Tibial nerve (tissue), 4 donors: ENCODE data around the gene NPEPL1. TPM values are rescaled to one million over a fixed set of nuclear protein-coding genes. Genes with fewer than 3 reads are reported as not detected.

Experiments used
- DNase-seq, 2 donors: peaks; one replicate each; pipeline ENCODE4 v3.0.0-alpha.2; 2019; ENCODE audit warnings: low spot score in 2 of 2
- H3K27ac ChIP-seq, 4 donors: fragments of 200-600 bp; sonication (generic) in 3 of 4; one replicate each; pipeline ENCODE4 v1.5.1; 2017 to 2019; ENCODE audit warnings: mild to moderate bottlenecking in 1 of 4
- H3K27me3 ChIP-seq, 2 donors: fragments of 200-600 bp; sonication (generic) in 1 of 2; one replicate each; pipeline versions ENCODE4 v1.5.1 to v1.6.0; 2017 to 2019
- H3K36me3 ChIP-seq, 3 donors: fragments of 200-600 bp; sonication (generic); one replicate each; pipeline ENCODE4 v1.5.1; 2018 to 2019
- H3K4me1 ChIP-seq, 4 donors: fragments of 200-600 bp; sonication (generic) in 3 of 4; one replicate each; pipeline ENCODE4 v1.5.1; 2017 to 2019
- H3K4me3 ChIP-seq, 4 donors: fragments of 200-600 bp; sonication (generic) in 3 of 4; one replicate each; pipeline ENCODE4 v1.5.1; 2017 to 2019; ENCODE audit warnings: mild to moderate bottlenecking in 1 of 4, moderate library complexity in 1 of 4
- H3K9me3 ChIP-seq, 4 donors: fragments of 200-600 bp; sonication (generic) in 3 of 4; one replicate each; pipeline ENCODE4 v1.5.1; 2017 to 2019
- CTCF ChIP-seq, 5 experiments: fragments of 200-600 bp in 3 of 5; fragments of 450-650 bp in 2 of 5; sonication (generic) in 3 of 5; IDR thresholded peaks; one replicate each; pipeline ENCODE4 v1.5.1; 2016 to 2019; ENCODE audit warnings: antibody characterized with exemption in 5 of 5, mild to moderate bottlenecking in 3 of 5, moderate library complexity in 2 of 5
- EP300 ChIP-seq, 2 donors: sonication (generic); formaldehyde crosslinking; IDR thresholded peaks; one replicate each; pipeline ENCODE4 v1.6.1; 2017; ENCODE audit warnings: antibody characterized with exemption in 2 of 2, mild to moderate bottlenecking in 1 of 2
- POLR2A ChIP-seq, 2 donors: fragments of 450-650 bp; IDR thresholded peaks; one replicate each; pipeline ENCODE4 v1.6.1; 2017; ENCODE audit warnings: antibody characterized with exemption in 2 of 2, mild to moderate bottlenecking in 2 of 2, moderate library complexity in 2 of 2
- WGBS, 2 donors: methylation state at CpG; one replicate each; pipeline ENCODE4 v1.1.5; 2018; 5-methylcytosine and 5-hydroxymethylcytosine counted together
- total RNA-seq, 4 donors: library from RNA; depleted of rRNA; stranded (reverse); fragments of >200 nt; gene quantifications; one replicate each; pipeline ENCODE4 v1.1.0, GENCODE V29; 2016

NPEPL1 gene
- total RNA-seq, 4 donors from 2014 or later: 57.6 to 123 (median 73.0) TPM

- H3K36me3 ChIP-seq: peaks cover 0 to 81% (median 20%) of the 10 kb centered on the region in 3 donors
- TF ChIP-seq EP300 (IDR thresholded peaks at IDR 0.05) (no peak), CTCF (IDR thresholded peaks at IDR 0.05) (no peak), POLR2A (IDR thresholded peaks at IDR 0.05) (no peak)
- H3K4me1 ChIP-seq: peaks cover 6 to 21% (median 14%) of the 10 kb centered on the region in 4 donors
- peak overlapping the region in 2 of 4 donors; percentile 12 to 63 for H3K27ac ChIP-seq
- no peaks in the 10 kb centered on the region for H3K27me3 ChIP-seq
- H3K9me3 ChIP-seq: no peaks in the 10 kb centered on the region
- no peak overlapping the region for H3K4me3 ChIP-seq
- DNase-seq: peak in 1 of 2 donors; percentile 6
- WGBS, 2 donors: 85 to 88% methylated on average over 15 of the region's 15 CpGs
Measured at GRCh38 chr20:58697867-58698703, 5.5 kb downstream of the NPEPL1 start.

DNA sequence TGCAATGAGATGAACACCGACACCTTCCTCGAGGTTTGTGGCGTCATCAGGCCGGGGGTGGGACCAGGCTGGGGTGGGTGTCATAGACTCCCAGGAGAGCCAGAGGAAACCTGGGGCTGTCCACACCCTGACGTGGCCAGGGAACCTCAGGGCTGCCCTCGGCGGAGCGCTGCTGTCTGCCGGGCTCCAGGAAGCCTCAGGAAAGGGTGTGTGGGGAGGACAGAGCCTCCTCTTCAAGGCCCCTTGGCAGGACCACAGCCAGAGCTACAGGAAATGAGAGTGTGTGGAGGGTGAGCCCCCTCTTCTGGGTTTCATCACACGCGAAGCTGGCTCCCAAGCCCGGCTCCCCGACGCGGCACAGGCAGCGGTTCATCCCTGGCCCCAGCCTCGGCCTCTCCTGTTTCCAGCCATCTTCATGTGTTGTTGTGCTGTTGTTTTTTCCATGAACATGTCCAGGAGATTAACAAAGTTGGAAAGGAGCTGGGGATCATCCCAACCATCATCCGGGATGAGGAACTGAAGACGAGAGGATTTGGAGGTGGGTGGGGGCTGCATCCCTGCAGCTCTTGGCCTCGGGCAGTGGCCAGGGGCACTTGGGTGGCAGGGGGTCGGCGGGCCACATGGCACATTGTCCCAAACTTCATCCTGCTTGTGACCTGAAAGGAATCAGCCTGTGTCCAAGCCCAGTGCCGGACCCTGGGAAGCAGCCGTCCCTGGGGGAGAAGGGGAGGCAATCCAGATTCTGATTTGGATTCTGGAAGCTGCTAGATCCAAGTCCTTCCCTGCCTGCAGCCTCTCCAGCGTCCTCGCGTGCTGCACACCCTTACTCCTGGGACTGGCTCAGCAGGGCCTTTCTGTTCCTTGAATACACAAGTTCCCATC lies 6.4 kb downstream of the NPEPL1 start:
- H3K4me3 ChIP-seq: no peak overlapping the region
- H3K4me1 ChIP-seq: peaks cover 0 to 12% (median 7%) of the 10 kb centered on the region in 4 donors
- peaks cover 0 to 90% (median 28%) of the 10 kb centered on the region in 3 donors for H3K36me3 ChIP-seq
- 80 to 82% methylated on average over 20 to 26 of the region's 27 CpGs for WGBS, 2 donors
- no peaks in the 10 kb centered on the region for H3K27me3 ChIP-seq
- DNase-seq: peak in 1 of 2 donors; percentile 11
- TF ChIP-seq EP300 (IDR thresholded peaks at IDR 0.05): no peak
- TF ChIP-seq POLR2A (IDR thresholded peaks at IDR 0.05): no peak
- no peak for TF ChIP-seq CTCF (IDR thresholded peaks at IDR 0.05)
- H3K27ac ChIP-seq: peak overlapping the region in 3 of 4 donors; percentile 12 to 63 (median 60)
- no peaks in the 10 kb centered on the region for H3K9me3 ChIP-seq

DNA sequence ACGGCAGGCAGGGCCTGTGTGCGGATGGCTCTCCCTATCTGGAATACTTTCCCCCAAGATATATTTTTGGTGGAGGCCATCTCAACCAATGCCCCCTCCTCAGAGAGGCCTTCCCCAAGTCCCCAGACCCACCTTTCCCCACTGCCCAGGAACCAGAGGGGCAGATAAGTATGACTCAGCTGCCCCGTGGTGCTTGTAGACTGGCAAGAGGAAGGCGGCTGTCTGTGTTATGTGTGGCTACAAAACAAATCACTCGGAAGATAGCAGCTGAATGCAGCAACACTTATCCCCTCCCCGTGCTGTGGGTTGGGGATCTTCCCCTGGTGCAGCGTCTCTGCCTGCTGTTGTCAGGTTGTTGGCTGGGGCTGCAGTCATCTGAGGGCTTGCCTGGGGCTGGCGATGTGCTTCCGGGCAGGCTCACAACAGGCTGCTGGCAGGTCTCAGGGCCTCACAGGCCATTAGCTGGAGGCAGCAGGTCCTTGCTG lies 7.1 kb downstream of the NPEPL1 start:
- no peak overlapping the region for H3K4me3 ChIP-seq
- H3K4me1 ChIP-seq: peaks cover 0 to 5% (median under 1%) of the 10 kb centered on the region in 4 donors
- DNase-seq: no peak
- H3K27ac ChIP-seq: peak overlapping the region in 3 of 4 donors; percentile 12 to 63 (median 60)
- WGBS, 2 donors: 81 to 89% methylated on average over 7 to 8 of the region's 9 CpGs
- H3K36me3 ChIP-seq: peaks cover 0 to 97% (median 28%) of the 10 kb centered on the region in 3 donors
- H3K9me3 ChIP-seq: no peaks in the 10 kb centered on the region
- no peak for TF ChIP-seq EP300 (IDR thresholded peaks at IDR 0.05)
- TF ChIP-seq CTCF (IDR thresholded peaks at IDR 0.05): no peak
- no peak for TF ChIP-seq POLR2A (IDR thresholded peaks at IDR 0.05)
- H3K27me3 ChIP-seq: no peaks in the 10 kb centered on the region

- no peak for DNase-seq
- H3K4me1 ChIP-seq: peaks cover 0 to 4% (median 0%) of the 10 kb centered on the region in 4 donors
- peak overlapping the region in 3 of 4 donors; percentile 52 to 63 (median 60) for H3K27ac ChIP-seq
- no peaks in the 10 kb centered on the region for H3K9me3 ChIP-seq
- no peaks in the 10 kb centered on the region for H3K27me3 ChIP-seq
- peaks cover 0 to 97% (median 28%) of the 10 kb centered on the region in 3 donors for H3K36me3 ChIP-seq
- no peak overlapping the region for H3K4me3 ChIP-seq
- no peak for TF ChIP-seq POLR2A (IDR thresholded peaks at IDR 0.05)
- TF ChIP-seq EP300 (IDR thresholded peaks at IDR 0.05): no peak
- TF ChIP-seq CTCF (IDR thresholded peaks at IDR 0.05): no peak
- 77 to 79% methylated on average over 11 of the region's 11 CpGs for WGBS, 2 donors
Measured at GRCh38 chr20:58700121-58700821, 7.7 kb downstream of the NPEPL1 start.
